A673 (cell line): ENCODE results near the gene TRERF1. TPM values are rescaled to one million over a fixed set of nuclear protein-coding genes. Genes with fewer than 3 reads are reported as not detected.

Experiments
- BruUV-seq: library from RNA; stranded (reverse); fragments of 400-500 nt; replicated peaks from 2 replicates; lab custom pipeline; 2021; lab: Mats Ljungman, UMichigan
- CTCF ChIA-PET: fragments of 300-600 bp; sonication (Branson Sonifier 250); formaldehyde crosslinking; loops from one replicate; lab custom pipeline; 2022; ENCODE audit warnings: antibody characterized with exemption; lab: Charles Lee
- POLR2A ChIA-PET: fragments of 300-600 bp; sonication (Branson Sonifier 250); formaldehyde crosslinking; loops from one replicate; lab custom pipeline; 2022; ENCODE audit warnings: antibody characterized with exemption; ENCODE audit not compliant: low non-redundant PET; lab: Charles Lee
- DNase-seq: peaks from one replicate; pipeline ENCODE4 v3.0.0-alpha.2; 2015; ENCODE audit warnings: low spot score
- H3K27ac ChIP-seq: fragments of 200-600 bp; sonication (generic); 2 replicates; pipeline ENCODE4 v1.5.1; 2016; ENCODE audit warnings: mixed run types, low read depth, mild to moderate bottlenecking, mixed read lengths, antibody characterized with exemption, low read length; ENCODE audit not compliant: poor library complexity, severe bottlenecking
- H3K27me3 ChIP-seq: fragments of 200-600 bp; sonication (generic); replicated peaks from 2 replicates; pipeline ENCODE4 v1.6.1; 2017; ENCODE audit warnings: mixed run types, low read depth, mild to moderate bottlenecking, mixed read lengths, antibody characterized with exemption, low read length; ENCODE audit not compliant: insufficient read depth, poor library complexity
- H3K36me3 ChIP-seq: fragments of 200-600 bp; sonication (generic); 2 replicates; pipeline ENCODE4 v1.6.1; 2016; ENCODE audit warnings: mixed run types, mild to moderate bottlenecking, mixed read lengths, antibody characterized with exemption, low read length; ENCODE audit not compliant: insufficient read depth, poor library complexity, severe bottlenecking
- H3K4me1 ChIP-seq: fragments of 200-600 bp; sonication (generic); 2 replicates; pipeline ENCODE4 v1.6.1; 2017; ENCODE audit warnings: mixed run types, mild to moderate bottlenecking, mixed read lengths, antibody characterized with exemption, low read length; ENCODE audit not compliant: insufficient read depth, poor library complexity, severe bottlenecking
- H3K4me3 ChIP-seq: fragments of 200-600 bp; sonication (generic); 2 replicates; pipeline ENCODE4 v1.5.1; 2016; ENCODE audit warnings: low read depth, mixed run types, mild to moderate bottlenecking, mixed read lengths, low read length; ENCODE audit not compliant: poor library complexity, severe bottlenecking
- H3K9me3 ChIP-seq: fragments of 200-600 bp; sonication (generic); 2 replicates; pipeline ENCODE4 v1.6.1; 2016; ENCODE audit warnings: mixed run types, low read depth, mild to moderate bottlenecking, mixed read lengths, antibody characterized with exemption, low read length; ENCODE audit not compliant: poor library complexity, severe bottlenecking
- EZH2 ChIP-seq: fragments of 200-600 bp; sonication (generic); IDR thresholded peaks from 2 replicates; pipeline ENCODE4 v1.6.1; 2017; ENCODE audit warnings: borderline replicate concordance, low read depth, mild to moderate bottlenecking, mixed read lengths, antibody characterized with exemption, low read length; ENCODE audit not compliant: poor library complexity, severe bottlenecking
- intact Hi-C: fragments of 100-400 bp; cut with micrococcal nuclease; formaldehyde crosslinking; loops from one replicate; pipeline ENCODE4 v1.10.0; 2022; ENCODE audit not compliant: unreplicated experiment
- total RNA-seq: library from RNA; stranded (reverse); gene quantifications from 2 replicates; pipeline ENCODE4 v1.2.3, GENCODE V29; 2021
- TF ChIP-seq, protein P1 (sequence below): fragments of 300-800, 200-600 bp; sonication (generic); conservative IDR thresholded peaks from 2 replicates; pipeline ENCODE4 v1.5.1; 2017; ENCODE audit warnings: low read depth, mild to moderate bottlenecking, antibody characterized with exemption, low read length, moderate library complexity, mixed read lengths

TRERF1 gene
- total RNA-seq, 1 experiment from 2014 or later = 9.5 TPM

DNA sequence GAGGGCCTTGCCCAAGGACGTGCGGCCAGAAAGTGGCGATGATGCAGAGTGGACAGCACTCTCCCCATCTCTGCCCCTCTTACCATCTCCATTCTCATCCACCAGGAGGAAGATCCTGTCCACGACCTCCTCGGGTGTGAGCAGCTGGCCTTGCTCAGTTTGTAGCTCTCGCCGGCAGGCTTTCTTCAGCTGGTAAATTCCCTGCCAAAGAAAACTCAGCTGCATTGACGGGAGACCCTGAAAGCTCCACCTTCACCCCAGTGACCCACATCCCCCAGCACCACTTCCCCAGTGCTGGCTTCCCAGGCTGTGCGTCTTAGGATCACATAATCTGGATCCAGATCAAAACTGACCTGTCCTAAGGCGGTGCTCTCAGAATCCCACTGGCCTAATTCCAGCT is 266.1 kb downstream of the TRERF1 start:
- TF ChIP-seq, protein P1, sequence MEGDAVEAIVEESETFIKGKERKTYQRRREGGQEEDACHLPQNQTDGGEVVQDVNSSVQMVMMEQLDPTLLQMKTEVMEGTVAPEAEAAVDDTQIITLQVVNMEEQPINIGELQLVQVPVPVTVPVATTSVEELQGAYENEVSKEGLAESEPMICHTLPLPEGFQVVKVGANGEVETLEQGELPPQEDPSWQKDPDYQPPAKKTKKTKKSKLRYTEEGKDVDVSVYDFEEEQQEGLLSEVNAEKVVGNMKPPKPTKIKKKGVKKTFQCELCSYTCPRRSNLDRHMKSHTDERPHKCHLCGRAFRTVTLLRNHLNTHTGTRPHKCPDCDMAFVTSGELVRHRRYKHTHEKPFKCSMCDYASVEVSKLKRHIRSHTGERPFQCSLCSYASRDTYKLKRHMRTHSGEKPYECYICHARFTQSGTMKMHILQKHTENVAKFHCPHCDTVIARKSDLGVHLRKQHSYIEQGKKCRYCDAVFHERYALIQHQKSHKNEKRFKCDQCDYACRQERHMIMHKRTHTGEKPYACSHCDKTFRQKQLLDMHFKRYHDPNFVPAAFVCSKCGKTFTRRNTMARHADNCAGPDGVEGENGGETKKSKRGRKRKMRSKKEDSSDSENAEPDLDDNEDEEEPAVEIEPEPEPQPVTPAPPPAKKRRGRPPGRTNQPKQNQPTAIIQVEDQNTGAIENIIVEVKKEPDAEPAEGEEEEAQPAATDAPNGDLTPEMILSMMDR = no peak
- TF ChIP-seq EZH2 = no peak
- Histone ChIP-seq H3K27me3 (no peaks in the 10 kb centered on the region), H3K4me1 (no peaks in the 10 kb centered on the region), H3K4me3 (no peak overlapping the region), H3K9me3 (no peaks in the 10 kb centered on the region), H3K36me3 (no peaks in the 10 kb centered on the region), H3K27ac (no peak overlapping the region)
- intact Hi-C loops = no loop called here
- POLR2A ChIA-PET = no interaction called here
- BruUV-seq = no TSS peak
- CTCF ChIA-PET = no interaction called here
- DNase-seq = no peak

DNA sequence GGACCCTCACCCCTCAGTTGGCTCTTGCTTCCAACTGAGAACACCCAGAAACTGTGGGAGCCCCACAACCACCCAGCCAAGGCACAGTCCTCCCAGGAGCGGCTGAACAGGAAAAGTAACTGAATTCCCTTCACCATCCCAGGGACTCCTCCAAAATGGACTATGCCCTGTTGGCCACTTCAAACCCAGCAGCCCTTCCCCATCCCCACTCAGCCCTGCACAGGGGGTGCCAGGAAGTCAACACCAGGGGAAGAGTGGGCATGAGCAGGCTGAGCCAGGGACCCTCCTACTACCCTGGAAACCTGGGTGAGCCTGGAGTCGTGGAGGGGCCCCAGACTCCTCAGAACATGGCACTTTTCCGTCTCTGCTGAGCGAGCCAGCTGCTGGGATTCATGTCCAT is 267.3 kb downstream of the TRERF1 start:
- ChIA-PET POLR2A (no interaction called here), CTCF (no interaction called here)
- TF ChIP-seq, protein P1 = no peak
- TF ChIP-seq EZH2 = no peak
- H3K27ac ChIP-seq = no peak overlapping the region
- H3K4me1 ChIP-seq = no peaks in the 10 kb centered on the region
- no peaks in the 10 kb centered on the region for H3K9me3 ChIP-seq
- no peaks in the 10 kb centered on the region for H3K27me3 ChIP-seq
- no peaks in the 10 kb centered on the region for H3K36me3 ChIP-seq
- no peak for DNase-seq
- BruUV-seq = no TSS peak
- H3K4me3 ChIP-seq = no peak overlapping the region
- intact Hi-C loops = no loop called here

DNA sequence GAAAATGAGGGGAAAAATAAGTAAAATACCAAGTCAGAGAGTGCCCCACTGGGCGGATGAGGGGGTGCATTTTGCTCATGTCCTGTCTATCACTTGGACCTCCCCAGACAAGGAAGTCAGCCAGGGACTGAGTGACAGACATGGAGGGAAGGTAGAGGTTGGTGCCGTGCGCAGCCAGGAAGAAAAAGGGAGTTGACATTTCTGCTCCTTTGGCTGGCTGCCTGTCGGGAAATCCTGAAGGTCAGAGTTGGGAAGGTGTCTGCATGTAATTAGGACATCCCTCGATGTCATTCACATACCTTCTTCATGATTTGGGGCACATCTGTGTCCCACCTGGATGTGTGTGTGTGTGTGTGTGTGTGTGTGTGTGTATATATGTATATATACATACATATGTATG is 269.6 kb downstream of the TRERF1 start:
- no TSS peak for BruUV-seq
- DNase-seq = no peak
- no peaks in the 10 kb centered on the region for H3K4me1 ChIP-seq
- H3K27me3 ChIP-seq = no peaks in the 10 kb centered on the region
- H3K27ac ChIP-seq = no peak overlapping the region
- ChIA-PET CTCF (no interaction called here), POLR2A (no interaction called here)
- no peak overlapping the region for H3K4me3 ChIP-seq
- no peaks in the 10 kb centered on the region for H3K36me3 ChIP-seq
- intact Hi-C loops = no loop called here
- TF ChIP-seq, protein P1 = no peak
- no peak for TF ChIP-seq EZH2
- no peaks in the 10 kb centered on the region for H3K9me3 ChIP-seq
